Measurements from ENCODE around the gene LRRFIP1.
"Not testable (repeated sequence)": the region's sequence is repeated elsewhere in the genome, so short reads cannot be mapped to it uniquely, and the experiment has no call there.

LRRFIP1 gene

DNA sequence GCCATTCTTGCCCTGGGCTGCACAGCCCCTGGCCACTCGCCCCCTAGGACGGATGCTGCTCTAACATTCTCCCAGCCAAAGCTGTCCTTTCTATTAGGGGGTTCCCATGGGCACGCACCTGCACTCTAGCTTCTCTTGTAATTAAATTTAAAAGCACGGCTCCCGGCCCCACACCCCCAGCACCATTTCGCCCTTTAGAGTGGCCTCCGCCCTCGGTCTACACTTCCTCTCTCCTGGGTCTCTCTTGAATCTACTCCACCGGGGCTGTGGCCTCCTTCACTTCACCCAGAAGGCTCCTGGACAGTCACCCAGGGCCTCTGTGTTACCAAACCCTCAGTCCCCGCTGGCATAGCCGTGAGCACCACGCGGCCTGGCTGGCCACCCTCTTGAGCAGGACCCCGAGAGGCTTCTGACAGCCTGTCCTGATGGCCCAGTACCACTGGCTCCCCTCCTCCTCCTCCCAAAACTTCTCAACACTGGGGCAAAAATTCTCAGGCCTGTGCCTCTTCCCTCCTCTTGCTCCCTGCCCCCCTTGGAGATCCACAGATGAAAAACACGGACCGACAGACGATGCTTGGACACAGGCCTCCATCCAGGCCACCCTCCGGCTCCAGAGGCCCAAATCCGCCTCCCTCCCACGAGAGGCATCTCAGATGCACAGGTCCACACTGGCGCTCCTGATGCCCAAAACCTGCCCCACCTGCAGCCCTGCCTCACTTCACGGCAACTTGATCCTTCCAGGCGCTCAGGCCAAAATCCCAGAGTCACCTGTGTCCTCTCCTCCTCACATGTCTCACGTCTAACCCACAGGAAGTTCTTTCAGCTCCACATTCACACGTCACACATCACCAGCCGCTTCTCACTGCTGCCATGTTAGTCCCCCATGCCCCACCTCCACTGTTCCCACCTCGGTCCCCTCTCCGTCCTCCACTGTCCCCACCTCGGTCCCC, 29.9 kb upstream of the LRRFIP1 start:
- no peak for DNase-seq

DNA sequence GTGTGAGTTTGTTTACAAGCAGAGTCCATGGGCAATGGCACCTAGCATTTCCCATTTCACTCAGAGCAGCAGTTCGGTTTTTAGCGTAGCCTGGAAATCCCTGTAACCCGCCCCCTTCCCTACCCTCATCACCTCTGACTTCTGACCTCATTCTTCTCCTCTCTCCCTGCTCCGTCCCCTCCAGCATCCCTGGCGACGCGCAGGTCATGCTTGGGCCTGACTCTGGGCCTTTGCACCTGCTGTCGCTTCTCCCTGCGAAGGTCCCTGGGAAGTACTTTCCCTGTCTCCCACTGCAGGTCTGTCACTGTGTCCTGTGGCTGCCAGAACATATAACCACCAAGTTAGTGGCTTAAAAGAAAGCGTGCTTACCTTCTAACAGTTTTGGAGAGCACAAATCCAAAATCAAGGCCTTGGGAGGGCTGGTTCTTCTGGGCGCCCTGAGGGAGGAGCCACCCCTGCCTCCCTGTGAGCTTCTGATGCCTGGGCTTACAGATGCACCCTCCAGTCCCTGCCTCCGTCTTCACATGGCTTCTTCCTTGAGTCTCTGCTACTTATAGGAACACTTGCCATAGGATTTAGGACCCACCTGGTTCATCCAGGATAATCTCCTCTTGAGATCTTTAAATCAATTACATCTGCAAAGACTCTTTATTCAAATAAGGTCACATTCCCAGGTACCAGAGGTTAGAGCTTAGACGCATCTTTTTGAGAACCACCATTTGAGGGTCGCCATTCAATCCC, 28.7 kb upstream of the LRRFIP1 start:
- DNase-seq: no peak

DNA sequence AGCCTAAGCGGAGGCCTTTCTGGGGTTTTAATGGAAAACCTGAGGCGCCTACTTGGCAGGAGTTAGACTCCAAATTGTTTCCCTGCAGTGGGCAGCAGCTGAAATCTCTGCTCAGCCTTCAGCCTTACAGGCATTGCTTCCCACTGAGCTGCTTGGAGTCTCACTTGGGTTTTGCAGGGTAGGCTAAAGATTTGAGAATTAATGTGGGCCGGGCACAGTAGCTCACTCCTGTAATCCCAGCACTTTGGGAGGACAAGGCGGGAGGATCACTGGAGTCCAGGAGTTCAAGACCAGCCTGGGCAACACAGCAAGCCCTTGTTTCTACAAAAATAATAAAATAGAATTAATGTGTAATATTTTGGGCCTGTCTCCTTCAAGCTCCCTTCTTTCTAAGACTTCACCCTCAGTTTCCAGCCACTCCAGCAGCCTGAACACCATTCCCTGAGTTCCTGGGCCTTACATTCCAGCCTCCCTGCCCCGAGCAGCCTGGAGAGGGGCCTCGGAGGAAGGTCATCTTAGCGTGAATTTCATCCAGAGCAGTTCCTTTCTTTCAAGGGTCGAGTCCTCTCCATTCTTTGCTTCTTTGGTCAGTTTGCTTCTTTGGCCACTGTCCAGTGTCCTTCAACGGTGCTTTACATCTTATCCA, 27.8 kb upstream of the LRRFIP1 start:
- no peak for DNase-seq

DNA sequence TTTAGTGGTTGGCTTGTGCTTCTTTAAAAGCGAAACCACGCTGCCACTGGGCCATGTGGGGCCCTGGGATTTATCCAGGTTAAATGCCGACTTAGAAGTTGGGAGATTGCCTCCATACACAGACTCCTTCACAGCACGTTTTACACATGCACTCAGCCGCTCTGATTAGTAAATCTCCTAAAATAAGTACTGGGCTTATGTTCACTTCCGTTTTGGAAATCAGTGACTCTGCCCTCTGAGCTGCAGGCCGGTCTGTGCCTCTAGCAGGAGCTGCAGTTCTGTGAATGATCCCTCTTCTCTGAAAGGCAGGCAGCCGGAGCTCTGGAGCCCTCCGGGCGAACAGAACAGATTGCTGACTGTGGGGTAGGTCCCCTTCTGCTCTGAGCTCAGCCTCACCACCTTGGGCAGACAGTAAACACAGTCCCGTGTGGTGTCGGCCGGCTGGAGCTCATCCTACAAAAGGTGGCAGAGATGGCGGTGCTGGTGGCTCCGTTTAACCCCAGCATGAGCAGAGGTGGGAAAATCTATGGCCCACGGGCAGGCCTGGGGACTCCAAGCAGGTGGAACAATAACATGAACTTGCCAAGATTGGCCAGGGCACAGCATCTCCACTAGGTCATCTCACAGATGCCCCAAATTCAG, 27.1 kb upstream of the LRRFIP1 start:
- no peak for DNase-seq

DNA sequence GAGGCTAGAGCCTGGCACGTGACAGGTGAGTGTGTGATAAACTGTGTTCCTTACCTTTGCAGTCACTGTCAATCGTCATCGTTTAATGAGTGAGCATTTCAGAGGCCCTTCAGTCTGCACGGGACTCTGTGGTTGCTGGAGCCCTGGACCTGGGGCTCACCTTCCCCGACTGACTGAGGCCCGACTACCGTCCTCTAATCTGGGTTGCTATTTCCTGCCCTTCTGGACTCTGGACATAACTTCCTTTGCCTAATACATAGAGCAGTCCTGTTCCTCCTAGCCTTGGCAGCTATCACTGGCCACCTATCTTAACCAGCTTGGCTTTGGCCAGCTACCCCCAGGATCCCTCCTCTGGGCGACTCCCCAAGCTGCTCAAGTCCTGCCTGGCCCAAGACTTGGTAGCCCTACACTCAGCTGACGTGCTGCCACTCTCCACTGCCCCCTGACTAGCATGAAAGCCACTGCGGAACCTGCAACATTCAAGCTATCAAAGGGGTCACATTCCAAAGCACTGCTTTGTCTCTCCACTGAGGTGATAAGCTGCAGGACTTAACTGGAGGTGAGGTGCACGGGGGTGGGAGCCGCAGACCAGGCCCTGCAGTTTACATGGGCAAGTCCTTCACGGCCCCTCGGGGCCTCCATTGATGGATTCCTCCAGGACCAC, 25.8 kb upstream of the LRRFIP1 start:
- DNase-seq: no peak

DNA sequence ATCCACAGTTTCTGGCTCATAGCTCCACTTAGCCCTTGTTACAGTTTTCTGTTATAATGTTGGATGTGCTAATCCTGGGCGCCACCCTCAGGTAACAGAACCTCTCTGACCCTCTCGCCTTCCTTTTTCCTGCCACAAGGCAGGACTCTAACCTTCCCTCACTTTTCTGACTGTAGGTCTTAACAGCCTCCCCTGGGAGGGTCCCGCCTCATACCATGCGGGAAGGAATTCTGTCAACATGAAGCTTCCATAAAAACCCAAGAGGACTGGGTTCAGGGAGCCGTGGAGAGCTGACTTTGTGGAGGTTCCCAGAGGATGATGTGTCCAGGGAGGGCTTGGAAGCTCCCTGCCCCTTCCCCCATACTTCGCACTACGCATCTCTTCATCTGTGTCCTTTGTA, 25.0 kb upstream of the LRRFIP1 start:
- DNase-seq: no peak

DNA sequence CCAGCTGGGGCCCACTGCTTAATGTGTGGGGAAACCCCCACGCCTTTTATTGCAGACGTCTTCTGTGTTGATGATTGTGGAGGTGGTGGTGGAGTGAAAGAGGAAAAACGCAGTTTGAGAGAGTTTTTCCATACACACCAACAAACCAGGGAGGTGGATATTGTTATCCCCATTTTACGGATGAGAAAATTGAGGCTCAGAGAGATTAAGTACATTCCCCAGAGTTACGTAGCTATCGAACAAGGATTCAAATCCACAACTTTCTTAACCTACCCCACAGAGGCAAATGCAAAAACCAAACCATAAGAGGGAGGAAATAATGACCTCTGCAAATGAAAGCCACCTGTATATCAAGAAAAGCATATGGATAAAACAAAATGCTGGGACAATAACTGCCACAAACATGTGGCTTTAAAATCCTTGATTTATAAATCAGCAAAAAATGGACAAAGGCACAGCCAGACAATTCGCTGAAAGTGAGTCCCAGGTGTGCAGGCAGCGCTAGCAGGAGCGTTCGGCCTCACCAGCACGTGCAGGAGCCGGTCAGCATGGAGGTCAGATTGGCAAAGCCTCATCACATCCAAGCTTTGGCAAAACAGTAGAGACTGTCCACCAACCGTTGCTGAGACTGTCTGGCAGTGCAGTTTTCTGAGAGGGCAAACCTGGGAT, 24.2 kb upstream of the LRRFIP1 start:
- no peak for DNase-seq

DNA sequence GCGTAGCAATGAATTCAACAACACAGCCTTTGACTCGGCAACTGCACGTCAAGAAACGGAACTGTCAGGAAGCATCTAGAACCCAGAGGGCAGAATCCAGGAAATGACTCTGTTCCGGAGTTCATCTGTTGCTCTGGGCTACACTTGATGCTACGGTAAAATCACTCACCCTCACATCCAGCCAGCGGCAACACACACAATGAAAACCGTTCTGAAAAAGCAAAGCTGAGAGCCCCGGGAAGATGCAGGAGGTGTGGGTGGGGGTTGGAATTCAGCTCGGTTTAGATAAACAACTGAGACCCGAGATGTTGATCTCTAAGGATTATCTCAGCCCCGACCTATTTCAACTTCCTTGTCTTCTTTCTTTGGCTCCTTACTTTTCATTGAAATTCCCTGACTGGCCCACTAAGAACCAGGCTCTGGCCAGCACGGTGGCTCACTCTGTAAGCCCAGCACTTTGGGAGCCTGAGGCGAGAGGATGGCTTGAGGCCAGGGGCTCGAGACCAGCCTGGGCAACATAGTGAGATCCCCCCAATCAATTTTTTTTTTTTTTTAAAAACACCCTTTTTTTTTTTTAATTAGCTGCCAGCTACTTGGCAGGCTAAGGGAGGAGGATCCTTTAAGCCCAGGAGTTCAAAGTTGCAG, 23.5 kb upstream of the LRRFIP1 start:
- DNase-seq: peak; percentile 19 to 49

DNA sequence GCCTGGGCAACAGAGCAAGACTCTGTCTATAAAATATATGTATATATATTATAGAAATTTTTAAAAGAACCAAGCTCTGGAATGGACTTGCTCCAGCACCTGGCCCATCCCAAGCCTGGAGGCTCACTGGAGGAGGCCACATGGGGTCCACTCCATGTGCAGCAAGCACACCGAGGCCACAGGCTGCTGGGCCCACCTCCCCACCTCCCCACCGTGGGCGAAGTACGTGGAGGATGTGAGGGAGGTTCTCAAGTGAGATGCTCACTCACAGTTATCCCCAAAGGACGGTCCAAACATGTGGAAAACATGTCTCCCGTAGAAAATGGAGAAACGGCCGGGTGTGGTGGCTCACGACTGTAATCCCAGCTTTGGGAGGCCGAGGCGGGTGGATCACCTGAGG, 23.0 kb upstream of the LRRFIP1 start:
- no peak for DNase-seq

DNA sequence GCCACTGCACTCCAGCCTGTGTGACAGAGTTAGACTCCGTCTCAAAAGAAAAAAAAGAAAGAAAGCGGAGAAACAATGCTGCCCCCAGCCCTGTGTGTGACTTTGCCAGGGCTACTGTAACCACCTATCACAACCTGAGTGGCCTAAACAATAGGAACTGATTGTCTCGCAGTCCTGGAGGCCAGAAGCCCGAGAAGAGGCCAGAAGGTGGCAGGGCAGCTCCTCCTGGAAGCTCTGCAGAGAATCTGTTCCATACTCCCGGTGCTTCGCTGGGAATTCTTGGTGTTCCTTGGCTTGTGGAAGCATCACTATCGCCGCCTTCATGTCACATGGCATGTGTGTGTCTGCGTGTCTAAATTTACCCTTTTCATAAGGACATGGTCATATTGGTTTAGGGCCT, 22.4 kb upstream of the LRRFIP1 start:
- DNase-seq: no peak

DNA sequence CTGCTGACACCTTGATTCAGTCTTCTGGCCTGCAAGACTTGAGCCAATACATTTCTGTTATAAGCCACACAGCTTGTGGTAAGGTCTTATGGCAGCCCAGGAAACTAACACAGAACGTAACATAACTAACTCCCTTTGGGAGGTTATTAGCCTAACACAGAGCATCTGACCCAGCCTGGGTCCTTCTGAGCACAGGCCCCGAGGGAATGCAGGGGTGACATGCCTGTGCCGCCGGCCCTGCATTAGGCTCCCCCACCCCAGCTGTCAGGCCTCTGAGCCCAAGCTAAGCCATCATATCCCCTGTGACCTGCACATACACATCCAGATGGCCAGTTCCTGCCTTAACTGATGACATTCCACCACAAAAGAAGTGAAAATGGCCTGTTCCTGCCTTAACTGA, 20.9 kb upstream of the LRRFIP1 start:
- DNase-seq: not testable (repeated sequence)

DNA sequence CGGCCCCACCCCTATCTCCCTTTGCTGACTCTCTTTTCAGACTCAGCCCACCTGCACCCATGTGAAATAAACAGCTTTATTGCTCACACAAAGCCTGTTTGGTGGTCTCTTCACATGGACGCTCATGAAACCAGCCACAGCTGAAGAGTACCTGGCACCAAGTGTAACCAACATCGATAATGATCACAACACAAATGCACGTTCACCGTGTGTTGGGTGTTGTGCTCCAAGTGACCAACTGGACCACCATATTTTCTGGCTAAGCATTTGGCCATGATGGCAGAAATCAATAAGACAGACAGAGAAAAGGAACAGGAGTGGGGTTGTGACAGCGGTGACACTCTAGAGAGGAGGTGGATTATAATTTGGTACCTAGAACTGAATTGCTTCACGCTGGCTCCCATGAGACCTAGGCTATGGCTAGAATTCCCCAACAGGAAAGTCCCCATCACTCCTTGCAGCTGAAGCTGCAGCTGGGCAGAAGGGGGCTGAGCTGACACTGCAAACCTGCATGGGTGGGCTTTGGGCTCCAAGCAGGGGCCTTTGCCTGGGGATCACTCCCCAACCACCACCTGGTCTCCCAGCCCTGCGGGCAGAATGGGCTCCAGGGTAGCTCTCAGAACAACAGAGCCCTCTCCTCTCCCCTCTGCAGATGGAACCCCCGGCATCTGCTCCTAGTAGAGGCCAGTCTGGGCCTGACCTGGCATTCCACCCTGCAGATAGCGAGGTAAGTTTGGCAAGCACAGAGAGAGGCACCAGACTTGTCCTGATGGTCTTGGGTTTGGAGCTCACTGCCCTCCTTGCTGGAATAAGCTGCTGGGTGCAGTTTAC, 14.6 kb upstream of the LRRFIP1 start:
- DNase-seq: no peak

DNA sequence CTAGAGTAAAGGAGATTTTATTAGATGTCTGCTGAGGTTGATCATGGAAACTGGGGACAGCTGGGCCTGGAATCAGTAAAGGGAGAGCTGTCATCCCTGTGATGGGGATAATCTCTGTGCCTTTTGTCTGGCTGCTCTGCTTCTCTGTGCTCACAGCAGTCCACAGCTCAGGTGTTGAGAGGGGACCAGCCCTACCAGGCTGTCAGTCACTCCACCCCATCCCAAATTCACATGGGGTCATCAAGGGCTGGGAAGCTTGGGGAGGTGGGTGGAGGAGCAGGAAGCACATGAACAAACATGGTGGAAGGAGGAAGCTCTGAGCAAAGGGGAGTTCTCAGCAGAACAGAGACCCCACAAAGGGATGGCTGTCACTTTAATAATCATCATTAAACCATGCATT, 13.7 kb upstream of the LRRFIP1 start:
- DNase-seq: no peak

DNA sequence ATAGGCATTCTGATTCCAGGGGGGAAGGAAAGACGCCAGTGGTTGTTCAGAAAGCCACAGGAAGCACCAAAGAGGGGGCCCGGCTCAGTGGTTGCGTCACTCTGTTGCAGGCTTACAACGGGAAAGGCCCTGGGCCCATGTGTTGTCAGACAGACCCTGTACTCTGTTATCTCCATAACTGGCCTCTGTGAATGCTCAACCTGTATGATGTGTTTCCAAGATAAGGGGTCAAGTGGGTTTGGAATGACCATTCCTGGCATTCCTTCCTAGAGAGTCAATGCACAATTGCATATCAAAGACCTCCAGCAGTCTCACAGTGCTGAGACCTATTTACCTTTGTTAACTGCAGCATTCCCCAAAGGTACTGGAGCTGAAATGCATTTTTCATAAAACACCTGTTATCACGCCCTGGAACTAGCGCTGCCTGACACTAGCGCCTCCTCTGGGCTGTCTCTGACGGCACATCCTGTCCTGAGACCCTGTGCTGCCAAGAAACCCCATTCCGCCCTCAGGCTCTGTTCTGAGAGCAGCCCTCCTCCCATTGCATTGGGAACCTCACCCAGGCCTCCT, 13.2 kb upstream of the LRRFIP1 start:
- DNase-seq: no peak

DNA sequence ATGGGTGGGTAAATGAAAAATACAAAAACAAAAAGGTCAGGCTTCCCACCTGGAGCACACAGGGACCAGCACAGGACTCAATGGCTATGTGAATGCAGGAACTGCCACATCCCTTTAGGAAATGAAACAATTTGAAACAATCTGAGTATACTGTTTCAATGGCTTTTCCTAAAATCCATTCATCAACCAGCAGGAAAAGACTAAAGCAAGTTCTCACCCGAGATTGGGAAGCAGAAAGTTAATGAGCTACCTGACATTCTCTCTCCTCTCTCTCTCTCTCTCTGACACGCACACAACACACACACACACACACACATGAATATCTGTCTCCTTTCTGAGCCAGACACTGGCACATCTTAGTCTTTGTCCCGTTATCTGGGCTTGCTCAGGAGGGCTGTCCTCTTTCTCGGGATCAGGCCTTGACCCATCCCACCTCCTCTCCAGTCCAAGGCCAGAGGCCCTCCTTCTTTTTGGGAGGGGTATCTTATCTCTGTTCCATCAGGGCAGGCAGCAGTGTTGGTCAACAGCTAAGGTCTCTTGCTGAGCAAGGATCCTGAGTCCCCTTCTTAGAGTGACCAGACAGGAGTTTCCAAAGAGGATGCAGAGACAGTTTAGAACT, 11.6 kb upstream of the LRRFIP1 start:
- DNase-seq: no peak

DNA sequence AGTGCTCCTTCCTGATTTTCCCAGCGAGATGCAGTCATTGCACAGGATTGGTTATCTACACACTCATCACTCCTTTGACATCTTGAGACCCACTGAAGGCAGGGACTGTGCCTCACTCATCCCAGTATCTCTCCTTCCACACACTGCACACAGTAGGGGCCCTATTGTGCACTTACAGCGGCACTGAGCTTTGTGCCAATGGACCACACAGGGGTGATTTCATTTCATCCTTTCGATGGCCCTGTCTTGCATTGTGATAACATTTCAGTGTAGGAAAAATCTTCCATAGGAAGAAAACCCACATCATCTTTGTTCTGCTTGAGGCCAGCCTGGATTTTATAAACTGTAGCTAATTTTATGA, 11.0 kb upstream of the LRRFIP1 start:
- DNase-seq: no peak

DNA sequence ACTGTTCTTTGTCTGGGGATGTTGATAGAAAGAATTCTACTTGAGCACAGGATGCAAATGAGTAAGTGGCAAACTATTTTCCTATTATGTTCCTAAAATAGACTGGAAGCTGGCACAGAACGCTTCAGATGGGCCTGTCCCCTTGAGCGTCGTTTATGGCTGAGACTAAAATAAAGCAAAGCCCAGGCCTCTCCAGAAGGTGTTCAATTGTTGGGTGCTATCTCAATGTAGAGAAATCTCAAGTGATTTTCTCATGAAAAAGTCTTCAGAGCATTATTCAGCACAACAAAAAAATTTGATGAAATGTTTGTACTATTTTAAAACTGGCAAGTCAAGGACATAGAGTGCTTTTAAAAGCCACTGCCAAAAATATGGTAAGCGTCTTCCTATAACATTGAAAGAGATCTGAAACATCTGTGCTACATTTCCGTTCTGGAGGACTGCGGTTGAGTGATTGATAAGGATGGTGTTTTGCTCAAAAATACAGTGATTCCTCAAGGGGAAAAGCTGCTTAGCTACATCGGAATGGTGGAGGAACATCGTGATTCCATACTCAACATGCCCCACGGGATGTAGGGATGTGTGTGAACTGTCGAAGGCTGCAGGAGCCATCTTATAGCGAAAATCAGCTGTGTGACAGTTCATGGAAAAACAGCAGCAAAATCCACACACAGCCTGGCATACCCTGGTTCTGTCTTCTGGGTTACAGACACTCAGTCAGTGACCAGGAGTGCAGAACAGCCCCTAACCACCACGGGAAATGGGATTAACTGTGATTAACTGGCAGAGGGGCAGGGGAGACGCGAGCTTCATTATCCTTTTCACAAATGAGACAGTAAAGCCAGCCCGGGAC, 10.4 kb upstream of the LRRFIP1 start:
- DNase-seq: no peak

DNA sequence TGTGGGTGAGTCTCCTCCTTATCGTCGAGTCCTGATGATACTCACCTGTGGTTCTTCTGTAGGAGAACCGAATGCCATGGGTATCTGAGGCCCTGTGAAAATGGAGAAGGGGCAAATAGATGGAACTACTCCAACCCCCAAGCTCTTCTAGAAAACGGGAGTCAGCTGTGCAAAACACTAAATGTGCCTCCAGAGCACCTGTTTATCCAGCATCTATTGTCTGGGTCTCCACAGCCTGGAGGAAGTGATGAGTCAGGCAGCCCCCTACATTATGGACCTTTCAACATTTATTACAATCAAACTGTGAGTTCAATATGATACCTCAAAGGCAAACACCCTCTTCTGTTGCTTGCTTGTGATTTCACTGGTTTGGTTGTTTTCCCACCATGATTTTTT, 9.8 kb upstream of the LRRFIP1 start:
- DNase-seq: no peak

DNA sequence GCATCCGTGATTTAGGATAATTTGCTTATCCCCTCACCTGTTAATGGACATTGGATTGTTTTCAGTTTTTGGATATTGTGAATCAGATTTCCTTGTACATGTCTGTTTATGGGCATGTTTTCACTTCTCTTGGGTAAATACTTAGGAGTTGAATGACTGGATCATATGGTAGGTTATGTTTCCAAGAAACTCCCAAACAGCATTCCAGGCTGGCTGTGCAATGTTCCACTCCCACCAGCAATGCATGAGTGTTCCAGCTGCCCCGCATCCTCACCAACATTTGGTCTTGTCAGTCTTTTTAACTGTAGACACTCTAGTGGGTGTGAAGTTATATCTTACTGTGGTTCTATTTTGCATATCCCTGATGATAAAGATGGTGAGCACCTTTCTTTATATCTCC, 8.9 kb upstream of the LRRFIP1 start:
- no peak for DNase-seq
